B cell (primary cell): ENCODE measurements around the gene KNSTRN.

Experiments used
- CTCF ChIP-seq: fragments of 200-600 bp; IDR thresholded peaks from one replicate; pipeline ENCODE4 v1.8.0; 2022; ENCODE audit warnings: antibody characterized with exemption, mild to moderate bottlenecking
- EZH2 ChIP-seq: IDR thresholded peaks from 2 replicates; pipeline ENCODE4 v1.6.1; 2012; ENCODE audit warnings: borderline replicate concordance, low read depth, mild to moderate bottlenecking, moderate library complexity, low read length; ENCODE audit not compliant: insufficient read depth, poor library complexity, severe bottlenecking

GRCh38 chr15:40338041-40338657, 44.4 kb upstream of the KNSTRN start:
- TF ChIP-seq CTCF (peak; percentile 97), EZH2 (no peak)
